Omental fat pad (tissue), 4 donors: Measurements from ENCODE around the gene BICC1. TPM values are rescaled to one million over a fixed set of nuclear protein-coding genes. Genes with fewer than 3 reads are reported as not detected.
A peak's percentile ranks its signal among the peaks of the same experiment; 100 is the strongest.

Experiments used
- ATAC-seq: fragments of 150-250 bp; one replicate; pipeline ENCODE4 v1.9.1; 2016; ENCODE audit warnings: mild to moderate bottlenecking, moderate library complexity; ENCODE audit not compliant: low FRiP score
- DNase-seq: peaks from one replicate; pipeline ENCODE4 v3.0.0-alpha.2; 2019; ENCODE audit warnings: low spot score
- CTCF ChIP-seq, 3 donors: fragments of 450-650 bp; IDR thresholded peaks; one replicate each; pipeline ENCODE4 v1.5.1; 2016 to 2017; ENCODE audit warnings: antibody characterized with exemption in 3 of 3, mild to moderate bottlenecking in 3 of 3, moderate library complexity in 2 of 3
- total RNA-seq, 4 donors: library from RNA; depleted of rRNA; stranded (reverse); fragments of >200 nt; gene quantifications; one replicate each; pipeline ENCODE4 v1.1.0, GENCODE V29; 2016

Gene BICC1
- total RNA-seq, 4 donors from 2014 or later: 14.8 to 44.6 (median 27.2) TPM

- no peak for TF ChIP-seq CTCF (IDR thresholded peaks at IDR 0.05)
- no peak for DNase-seq
- no peak for ATAC-seq
Observed at GRCh38 chr10:58796242-58796641, 283.6 kb downstream of the BICC1 start.

GRCh38 chr10:58796824-58797223, 284.2 kb downstream of the BICC1 start:
- no peak for DNase-seq
- ATAC-seq: no peak
- TF ChIP-seq CTCF (IDR thresholded peaks at IDR 0.05): no peak

- DNase-seq (no peak), ATAC-seq (no peak)
- no peak for TF ChIP-seq CTCF (IDR thresholded peaks at IDR 0.05)
Observed at GRCh38 chr10:58797356-58797755, 284.7 kb downstream of the BICC1 start.

GRCh38 chr10:58802047-58802446, 289.4 kb downstream of the BICC1 start:
- DNase-seq (no peak), ATAC-seq (no peak)
- TF ChIP-seq CTCF (IDR thresholded peaks at IDR 0.05): no peak

GRCh38 chr10:58806323-58806722, 293.7 kb downstream of the BICC1 start:
- DNase-seq (no peak), ATAC-seq (no peak)
- TF ChIP-seq CTCF (IDR thresholded peaks at IDR 0.05): no peak

GRCh38 chr10:58806970-58807628, 294.4 kb downstream of the BICC1 start:
- DNase-seq (no peak), ATAC-seq (peak; percentile 51)
- no peak for TF ChIP-seq CTCF (IDR thresholded peaks at IDR 0.05)

GRCh38 chr10:58807629-58808022, 295.0 kb downstream of the BICC1 start:
- ATAC-seq (peak; percentile 93), DNase-seq (no peak)
- TF ChIP-seq CTCF (IDR thresholded peaks at IDR 0.05): no peak
